A673 (cell line): ENCODE data around the gene MCF2L2. TPM values are rescaled to one million over a fixed set of nuclear protein-coding genes. Genes with fewer than 3 reads are reported as not detected.

Source experiments
- BruUV-seq: library from RNA; stranded (reverse); fragments of 400-500 nt; replicated peaks from 2 replicates; lab custom pipeline; 2021; lab: Mats Ljungman, UMichigan
- CTCF ChIA-PET: fragments of 300-600 bp; sonication (Branson Sonifier 250); formaldehyde crosslinking; loops from one replicate; lab custom pipeline; 2022; ENCODE audit warnings: antibody characterized with exemption; lab: Charles Lee
- POLR2A ChIA-PET: fragments of 300-600 bp; sonication (Branson Sonifier 250); formaldehyde crosslinking; loops from one replicate; lab custom pipeline; 2022; ENCODE audit warnings: antibody characterized with exemption; ENCODE audit not compliant: low non-redundant PET; lab: Charles Lee
- DNase-seq: peaks from one replicate; pipeline ENCODE4 v3.0.0-alpha.2; 2015; ENCODE audit warnings: low spot score
- H3K27ac ChIP-seq: fragments of 200-600 bp; sonication (generic); 2 replicates; pipeline ENCODE4 v1.5.1; 2016; ENCODE audit warnings: mixed run types, low read depth, mild to moderate bottlenecking, mixed read lengths, antibody characterized with exemption, low read length; ENCODE audit not compliant: poor library complexity, severe bottlenecking
- H3K27me3 ChIP-seq: fragments of 200-600 bp; sonication (generic); replicated peaks from 2 replicates; pipeline ENCODE4 v1.6.1; 2017; ENCODE audit warnings: mixed run types, low read depth, mild to moderate bottlenecking, mixed read lengths, antibody characterized with exemption, low read length; ENCODE audit not compliant: insufficient read depth, poor library complexity
- H3K36me3 ChIP-seq: fragments of 200-600 bp; sonication (generic); 2 replicates; pipeline ENCODE4 v1.6.1; 2016; ENCODE audit warnings: mixed run types, mild to moderate bottlenecking, mixed read lengths, antibody characterized with exemption, low read length; ENCODE audit not compliant: insufficient read depth, poor library complexity, severe bottlenecking
- H3K4me1 ChIP-seq: fragments of 200-600 bp; sonication (generic); 2 replicates; pipeline ENCODE4 v1.6.1; 2017; ENCODE audit warnings: mixed run types, mild to moderate bottlenecking, mixed read lengths, antibody characterized with exemption, low read length; ENCODE audit not compliant: insufficient read depth, poor library complexity, severe bottlenecking
- H3K4me3 ChIP-seq: fragments of 200-600 bp; sonication (generic); 2 replicates; pipeline ENCODE4 v1.5.1; 2016; ENCODE audit warnings: low read depth, mixed run types, mild to moderate bottlenecking, mixed read lengths, low read length; ENCODE audit not compliant: poor library complexity, severe bottlenecking
- H3K9me3 ChIP-seq: fragments of 200-600 bp; sonication (generic); 2 replicates; pipeline ENCODE4 v1.6.1; 2016; ENCODE audit warnings: mixed run types, low read depth, mild to moderate bottlenecking, mixed read lengths, antibody characterized with exemption, low read length; ENCODE audit not compliant: poor library complexity, severe bottlenecking
- CTCF ChIP-seq: fragments of 300-800, 200-600 bp; sonication (generic); conservative IDR thresholded peaks from 2 replicates; pipeline ENCODE4 v1.5.1; 2017; ENCODE audit warnings: low read depth, mild to moderate bottlenecking, antibody characterized with exemption, low read length, moderate library complexity, mixed read lengths
- EZH2 ChIP-seq: fragments of 200-600 bp; sonication (generic); IDR thresholded peaks from 2 replicates; pipeline ENCODE4 v1.6.1; 2017; ENCODE audit warnings: borderline replicate concordance, low read depth, mild to moderate bottlenecking, mixed read lengths, antibody characterized with exemption, low read length; ENCODE audit not compliant: poor library complexity, severe bottlenecking
- intact Hi-C: fragments of 100-400 bp; cut with micrococcal nuclease; formaldehyde crosslinking; loops from one replicate; pipeline ENCODE4 v1.10.0; 2022; ENCODE audit not compliant: unreplicated experiment
- total RNA-seq: library from RNA; stranded (reverse); gene quantifications from 2 replicates; pipeline ENCODE4 v1.2.3, GENCODE V29; 2021

The MCF2L2 gene
- total RNA-seq, 1 experiment from 2014 or later, result not detected

DNA sequence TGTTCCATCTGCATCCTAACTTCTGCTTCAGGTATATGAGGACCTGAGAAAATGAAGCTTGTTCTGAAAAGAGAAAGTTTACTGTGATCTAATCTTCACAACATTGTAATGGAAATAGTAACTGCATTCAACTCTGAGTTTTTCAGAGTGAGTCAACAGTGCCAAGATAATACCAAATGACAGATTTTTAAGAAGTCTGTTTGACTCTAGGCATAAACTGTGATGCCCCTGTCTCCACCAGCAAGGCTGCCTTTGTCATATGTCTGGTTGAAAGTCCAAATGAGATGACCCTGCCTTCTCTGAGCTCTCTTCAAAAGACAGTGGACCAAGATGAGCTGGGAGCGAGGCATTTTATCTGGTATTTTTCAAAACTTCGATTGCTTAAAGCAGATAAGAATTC, 220.2 kb downstream of the MCF2L2 start:
- TF ChIP-seq CTCF (no peak), EZH2 (no peak)
- DNase-seq, result no peak
- H3K4me1 ChIP-seq, result no peaks in the 10 kb centered on the region
- ChIA-PET CTCF (interaction anchor here (0.5 kb wide), 1 partner anchor 20 kb away, joined by 4 read pairs; no protein-coding TSS in a partner anchor), POLR2A (no interaction called here)
- intact Hi-C loops, result no loop called here
- peaks cover 3% of the 10 kb centered on the region for H3K9me3 ChIP-seq
- BruUV-seq, result no TSS peak
- no peaks in the 10 kb centered on the region for H3K27me3 ChIP-seq
- H3K27ac ChIP-seq, result no peak overlapping the region
- no peak overlapping the region for H3K4me3 ChIP-seq
- no peaks in the 10 kb centered on the region for H3K36me3 ChIP-seq

DNA sequence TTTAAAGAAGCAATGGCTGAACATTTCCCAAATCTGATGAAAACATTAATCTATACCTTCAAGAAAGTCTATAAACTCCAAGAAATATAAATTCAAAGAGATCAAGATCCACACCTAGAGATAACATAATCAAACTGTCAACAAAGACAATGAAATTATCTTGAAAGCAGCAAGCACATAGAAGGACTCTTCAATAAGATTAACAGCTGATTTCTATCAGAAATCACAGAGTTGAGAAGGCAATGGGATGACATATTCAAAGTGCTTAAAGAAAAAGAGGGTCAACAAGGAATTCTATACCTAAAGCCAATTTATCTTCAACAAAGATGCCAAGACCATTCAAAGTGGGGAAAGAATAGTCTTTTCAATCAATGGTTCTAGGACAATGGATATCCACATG, 224.7 kb downstream of the MCF2L2 start:
- TF ChIP-seq CTCF, result no peak
- no peak for TF ChIP-seq EZH2
- CTCF ChIA-PET, result no interaction called here
- H3K36me3 ChIP-seq, result no peaks in the 10 kb centered on the region

DNA sequence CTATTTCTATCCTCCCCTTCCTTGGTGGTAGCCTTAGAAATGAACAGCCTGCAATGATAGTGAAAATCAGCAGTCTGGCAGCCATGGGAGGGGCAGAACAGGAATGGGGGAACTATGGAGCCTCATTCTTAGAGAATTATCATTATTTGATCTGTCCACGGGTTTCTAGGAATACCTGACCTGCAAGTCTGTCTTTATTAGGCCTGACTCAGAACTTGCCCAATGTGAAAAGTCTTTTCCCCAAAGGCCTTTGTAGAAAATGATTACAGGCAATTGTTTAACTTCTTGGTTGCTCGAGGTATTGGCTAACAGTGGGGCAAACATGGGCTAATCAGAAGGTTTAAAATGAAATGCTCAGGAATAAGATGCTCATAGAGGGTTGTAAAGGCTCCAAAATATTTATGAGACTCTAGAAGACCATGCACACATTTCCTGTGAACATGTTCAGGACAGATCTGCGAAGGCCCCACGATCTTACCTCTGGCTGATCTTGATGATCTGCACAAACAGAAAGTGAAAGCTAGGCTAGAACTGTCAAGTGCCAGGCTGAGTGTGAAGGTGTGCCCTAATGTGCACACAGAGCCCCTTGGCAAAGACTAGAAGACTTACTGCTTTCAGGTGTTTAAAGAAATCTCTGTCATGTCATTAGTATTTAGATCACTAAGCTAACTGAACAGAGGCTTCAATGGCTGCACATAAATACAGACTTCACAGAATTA, 226.3 kb downstream of the MCF2L2 start:
- Histone ChIP-seq H3K36me3 (no peaks in the 10 kb centered on the region), H3K4me1 (no peaks in the 10 kb centered on the region), H3K27me3 (no peaks in the 10 kb centered on the region), H3K9me3 (peaks cover 4% of the 10 kb centered on the region), H3K4me3 (no peak overlapping the region), H3K27ac (no peak overlapping the region)
- no TSS peak for BruUV-seq
- TF ChIP-seq EZH2 (no peak), CTCF (no peak)
- intact Hi-C loops, result no loop called here
- POLR2A ChIA-PET, result no interaction called here
- DNase-seq, result no peak
- CTCF ChIA-PET, result no interaction called here

More for the DNA sequence above, 224.7 kb downstream of the MCF2L2 start:
- DNase-seq, result no peak
- intact Hi-C loops, result no loop called here
- Histone ChIP-seq H3K27me3 (no peaks in the 10 kb centered on the region), H3K9me3 (peaks cover 4% of the 10 kb centered on the region), H3K4me3 (no peak overlapping the region), H3K4me1 (no peaks in the 10 kb centered on the region), H3K27ac (no peak overlapping the region)
- POLR2A ChIA-PET, result no interaction called here
- BruUV-seq, result no TSS peak
